Transverse colon (tissue), 4 donors: ENCODE results near the gene LILRB2. TPM values are rescaled to one million over a fixed set of nuclear protein-coding genes. Genes with fewer than 3 reads are reported as not detected.
"Not testable (repeated sequence)": the region's sequence is repeated elsewhere in the genome, so short reads cannot be mapped to it uniquely, and the experiment has no call there.

Experiments
- DNase-seq: peaks from one replicate; pipeline ENCODE4 v3.0.0-alpha.2; 2019
- H3K27ac ChIP-seq, 4 donors: fragments of 200-600 bp; sonication (generic); 2 replicates each; pipeline ENCODE4 v1.5.1; 2016 to 2018; ENCODE audit warnings: inconsistent platforms in 4 of 4
- H3K27me3 ChIP-seq: fragments of 200-600 bp; sonication (generic); 2 replicates; pipeline ENCODE4 v1.5.1; 2017; ENCODE audit warnings: inconsistent platforms
- H3K36me3 ChIP-seq, 4 donors: fragments of 200-600 bp; sonication (generic); 2 replicates each; pipeline ENCODE4 v1.5.1; 2017 to 2019; ENCODE audit warnings: inconsistent platforms in 4 of 4
- H3K4me1 ChIP-seq, 4 donors: fragments of 200-600 bp; sonication (generic); 2 replicates each; pipeline ENCODE4 v1.5.1; 2017 to 2020; ENCODE audit warnings: inconsistent platforms in 4 of 4
- H3K4me3 ChIP-seq, 4 donors: fragments of 200-600 bp; sonication (generic); 1 replicate in 1 of 4; 2 replicates in 3 of 4; pipeline versions ENCODE4 v1.5.1 to v1.6.1; 2017 to 2019; ENCODE audit warnings: inconsistent platforms in 4 of 4
- H3K9me3 ChIP-seq, 2 donors: fragments of 200-600 bp; sonication (generic); 2 replicates each; pipeline ENCODE4 v1.5.1; 2017 to 2019; ENCODE audit warnings: inconsistent platforms in 2 of 2
- CTCF ChIP-seq, 5 experiments: fragments of 200-600 bp in 3 of 5; fragments of 450-650 bp in 2 of 5; sonication (generic) in 3 of 5; IDR thresholded peaks; 1 replicate in 2 of 5; 2 replicates in 3 of 5; pipeline ENCODE4 v1.5.1; 2016 to 2017; ENCODE audit warnings: antibody characterized with exemption in 5 of 5, inconsistent platforms in 3 of 5, mild to moderate bottlenecking in 2 of 5, moderate library complexity in 1 of 5
- EP300 ChIP-seq: sonication (generic); formaldehyde crosslinking; IDR thresholded peaks from one replicate; pipeline ENCODE4 v1.6.1; 2017; ENCODE audit warnings: antibody characterized with exemption, low read depth
- POLR2A ChIP-seq: fragments of 450-650 bp; IDR thresholded peaks from one replicate; pipeline ENCODE4 v1.6.1; 2016; ENCODE audit warnings: antibody characterized with exemption, mild to moderate bottlenecking, moderate library complexity
- POLR2AphosphoS5 ChIP-seq, 3 donors: sonication (generic); formaldehyde crosslinking; IDR thresholded peaks; one replicate each; pipeline ENCODE4 v1.6.1; 2016; ENCODE audit warnings: antibody characterized with exemption in 3 of 3
- WGBS, 2 donors: methylation state at CpG; one replicate each; pipeline ENCODE4 v1.1.5; 2018; ENCODE audit warnings: low coverage in 1 of 2; 5-methylcytosine and 5-hydroxymethylcytosine counted together
- in situ Hi-C, 4 donors: fragments of 200-750 bp; cut with MboI; loops; one replicate each; pipeline versions ENCODE4 v1.15.0 to v1.15.1; 2017; ENCODE audit warnings: low sequenced_read_pairs in 3 of 4, low pct_ligation_motif_present in 1 of 4, low pct_unique_long_range_greater_than_20kb in 1 of 4
- intact Hi-C: fragments of 100-400 bp; cut with DNase I; formaldehyde crosslinking; loops from one replicate; pipeline ENCODE4 v1.15.1; 2023; ENCODE audit warnings: low total_unique reads
- total RNA-seq, 4 donors: library from RNA; depleted of rRNA; stranded (reverse); fragments of >200 nt; gene quantifications; one replicate each; pipeline ENCODE4 v1.1.0, GENCODE V29; 2016

LILRB2 gene
- total RNA-seq, 4 donors from 2014 or later = 1.6 to 3.4 (median 2.1) TPM

- H3K27me3 ChIP-seq = no peaks in the 10 kb centered on the region
- DNase-seq = no peak
- WGBS, 2 donors = 55 to 67% methylated on average over 4 of the region's 4 CpGs
These were observed 6.5 kb upstream of the LILRB2 start for GRCh38 chr19:54287456-54287855.

DNA sequence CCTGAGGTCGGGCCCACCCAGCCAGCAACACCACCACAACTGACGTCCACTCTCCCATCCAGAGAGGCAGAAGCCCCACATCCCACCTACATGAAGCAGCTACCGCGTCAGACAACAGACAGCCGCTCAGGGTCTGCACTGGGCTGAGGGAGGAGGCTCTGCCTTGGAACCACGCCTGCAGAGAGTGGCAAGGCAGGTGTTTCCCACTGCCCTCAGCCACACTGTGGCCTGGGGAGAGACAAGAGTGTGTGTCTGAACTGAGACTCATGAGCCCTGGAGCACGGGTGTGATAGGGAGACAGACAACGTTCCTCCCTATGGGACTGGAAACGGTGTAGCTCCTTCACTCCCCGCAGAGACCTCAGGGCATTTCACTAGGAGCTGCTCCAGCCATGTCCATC is 5.4 kb upstream of the LILRB2 start:
- in situ Hi-C loops, H3K27me3 ChIP-seq, H3K27ac ChIP-seq, H3K4me1 ChIP-seq, H3K4me3 ChIP-seq, intact Hi-C loops, H3K9me3 ChIP-seq, DNase-seq, H3K36me3 ChIP-seq: not testable (repeated sequence)
- WGBS, 2 donors = 53% methylated on average over 3 of the region's 10 CpGs; no CpG with 5 or more reads in 1 of the 2 donors

More at GRCh38 chr19:54287456-54287855, 6.5 kb upstream of the LILRB2 start:
- intact Hi-C loops = no loop called here
- in situ Hi-C loops = no loop called here
- no peak overlapping the region for H3K4me3 ChIP-seq
- H3K4me1 ChIP-seq = no peaks in the 10 kb centered on the region
- H3K9me3 ChIP-seq = no peaks in the 10 kb centered on the region
- TF ChIP-seq CTCF (IDR thresholded peaks at IDR 0.05) (no peak), EP300 (no peak), POLR2AphosphoS5 (IDR thresholded peaks at IDR 0.05) (no peak), POLR2A (no peak)
- no peak overlapping the region for H3K27ac ChIP-seq
- no peaks in the 10 kb centered on the region for H3K36me3 ChIP-seq

GRCh38 chr19:54285427-54286056 is 4.6 kb upstream of the LILRB2 start:
- DNase-seq, H3K36me3 ChIP-seq, H3K27ac ChIP-seq, H3K9me3 ChIP-seq, H3K4me1 ChIP-seq, H3K27me3 ChIP-seq, intact Hi-C loops, in situ Hi-C loops, H3K4me3 ChIP-seq: not testable (repeated sequence)
- 54% methylated on average over 7 of the region's 12 CpGs; no CpG with 5 or more reads in 1 of the 2 donors for WGBS, 2 donors

DNA sequence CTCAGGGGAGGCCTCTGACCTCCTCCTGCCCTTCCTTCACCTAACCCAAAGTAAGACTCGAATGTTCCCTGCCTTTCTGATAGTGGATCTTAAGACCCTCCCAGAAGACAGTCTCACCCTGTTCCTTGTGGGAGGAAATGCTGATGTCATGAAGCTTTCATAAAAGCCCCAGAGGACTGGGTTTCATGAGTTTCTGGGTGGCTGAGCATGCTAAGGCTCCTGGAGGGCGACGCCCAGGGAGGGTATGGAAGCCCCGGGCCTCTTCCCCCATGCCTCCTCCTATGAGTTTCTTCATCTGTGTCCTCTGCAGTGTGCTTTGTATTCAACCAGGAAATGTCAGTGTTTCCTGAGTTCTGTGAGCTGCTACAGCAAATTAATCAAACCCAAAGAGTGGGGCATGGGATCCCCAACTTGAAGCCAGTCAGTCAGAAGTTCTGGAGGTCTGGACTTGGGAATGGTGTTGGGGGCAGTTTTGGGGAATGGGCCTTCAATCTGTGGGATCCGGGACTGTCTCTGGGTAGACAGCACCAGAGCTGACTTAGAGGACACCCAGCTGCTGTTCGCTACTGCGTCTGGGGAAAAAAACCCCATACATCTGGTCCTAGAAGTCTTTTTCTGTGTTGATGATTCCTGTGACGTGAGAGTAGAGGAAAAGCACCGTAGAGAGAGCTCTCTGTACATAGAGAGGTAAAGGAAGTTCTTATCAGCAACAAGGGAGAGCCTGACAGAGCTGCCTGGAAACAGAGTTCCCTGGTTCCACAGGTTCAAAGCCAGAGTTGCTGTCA is 2.0 kb upstream of the LILRB2 start:
- in situ Hi-C loops (loop anchor here in 1 of 4 donors (5.0 kb wide), 1 partner anchor 304 kb away; no protein-coding TSS in a partner anchor), intact Hi-C loops (no loop called here)
- no peak for DNase-seq
- Histone ChIP-seq H3K4me1 (no peaks in the 10 kb centered on the region), H3K27me3 (no peaks in the 10 kb centered on the region), H3K36me3 (no peaks in the 10 kb centered on the region), H3K4me3 (no peak overlapping the region), H3K9me3 (no peaks in the 10 kb centered on the region), H3K27ac (no peak overlapping the region)
- TF ChIP-seq POLR2A (no peak), EP300 (no peak), POLR2AphosphoS5 (IDR thresholded peaks at IDR 0.05) (no peak), CTCF (IDR thresholded peaks at IDR 0.05) (no peak)
- WGBS, 2 donors = 51% methylated on average over 9 of the region's 9 CpGs; no CpG with 5 or more reads in 1 of the 2 donors

DNA sequence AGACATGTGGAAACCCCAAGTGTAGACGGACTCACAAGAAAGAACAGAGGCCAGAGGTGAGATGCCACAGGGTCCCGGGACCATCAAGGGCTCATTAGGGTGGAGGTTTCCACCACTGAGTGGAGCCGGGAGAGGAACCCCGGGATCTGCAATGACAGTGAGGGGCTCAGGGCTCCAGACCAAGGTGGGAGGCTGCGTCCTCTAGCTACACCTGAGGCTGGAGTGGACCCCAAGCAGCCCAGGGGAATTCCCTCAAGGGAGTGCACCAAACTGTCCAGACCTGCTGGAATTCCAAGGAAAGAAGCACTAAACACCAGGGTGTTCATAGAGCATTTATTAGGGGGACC is 792 bp upstream of the LILRB2 start:
- WGBS, 2 donors = 73 to 80% methylated on average over 2 to 5 of the region's 5 CpGs
- H3K9me3 ChIP-seq, intact Hi-C loops, H3K4me1 ChIP-seq, H3K4me3 ChIP-seq, DNase-seq, H3K27me3 ChIP-seq, H3K36me3 ChIP-seq, H3K27ac ChIP-seq: not testable (repeated sequence)
- in situ Hi-C loops = loop anchor here in 1 of 4 donors (5.0 kb wide), 1 partner anchor 306 kb away; no protein-coding TSS in a partner anchor

DNA sequence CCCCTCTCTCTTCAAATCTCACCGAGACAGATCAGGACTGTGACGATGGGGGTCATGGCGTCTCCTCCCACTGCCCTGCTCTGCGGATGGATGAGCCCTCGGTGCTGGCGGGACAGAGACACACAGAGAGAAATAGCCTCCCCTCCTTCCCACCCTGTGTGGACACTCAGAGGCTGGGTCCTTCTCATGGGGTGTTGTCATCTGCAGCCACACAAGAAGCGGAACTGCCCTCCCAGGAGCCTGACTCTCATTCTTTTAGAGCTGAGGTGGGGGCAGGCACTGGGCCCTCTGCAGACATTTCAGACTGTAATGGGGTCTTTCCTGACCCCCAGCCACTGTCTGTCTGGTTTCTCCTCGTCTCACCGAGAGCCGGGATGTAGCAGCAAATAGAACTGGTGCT is 469 bp downstream of the LILRB2 start:
- H3K4me3 ChIP-seq, intact Hi-C loops, DNase-seq, H3K4me1 ChIP-seq, H3K9me3 ChIP-seq, H3K36me3 ChIP-seq, H3K27me3 ChIP-seq: not testable (repeated sequence)
- WGBS, 2 donors = 56 to 63% methylated on average over 3 to 10 of the region's 10 CpGs
- in situ Hi-C loops = loop anchor here in 1 of 4 donors (5.0 kb wide), 1 partner anchor 307 kb away; no protein-coding TSS in a partner anchor
- peak overlapping the region in 3 of 4 donors; percentile 20 to 30 (median 29) for H3K27ac ChIP-seq

GRCh38 chr19:54280025-54280424 is 885 bp downstream of the LILRB2 start:
- in situ Hi-C loops = loop anchor here in 1 of 4 donors (5.0 kb wide), 1 partner anchor 307 kb away; no protein-coding TSS in a partner anchor
- intact Hi-C loops, H3K4me3 ChIP-seq, H3K27me3 ChIP-seq, H3K4me1 ChIP-seq, DNase-seq, H3K36me3 ChIP-seq, H3K9me3 ChIP-seq: not testable (repeated sequence)
- 28% methylated on average over 4 of the region's 4 CpGs; no CpG with 5 or more reads in 1 of the 2 donors for WGBS, 2 donors
- peak overlapping the region in 1 of 4 donors; percentile 20 for H3K27ac ChIP-seq
